ENCODE measurements around the gene PLCB3. TPM values are rescaled to one million over a fixed set of nuclear protein-coding genes. Genes with fewer than 3 reads are reported as not detected.

The PLCB3 gene
- total RNA-seq, 4 donors from 2014 or later: 33.3 to 46.9 (median 36.3) TPM

- H3K27ac ChIP-seq: peak overlapping the region; percentile 92
- H3K4me3 ChIP-seq: peak overlapping the region; percentile 81
- H3K9me3 ChIP-seq: no peaks in the 10 kb centered on the region
- DNase-seq (ENCODE audit: low spot score in 2 of 2): no peak
- H3K4me1 ChIP-seq: peaks cover 34% of the 10 kb centered on the region
- TF ChIP-seq EP300 (IDR thresholded peaks at IDR 0.05): no peak
- TF ChIP-seq POLR2A (IDR thresholded peaks at IDR 0.05): no peak
- TF ChIP-seq CTCF (IDR thresholded peaks at IDR 0.05): no peak
- no peak for TF ChIP-seq POLR2AphosphoS5 (IDR thresholded peaks at IDR 0.05)
- peaks cover 2% of the 10 kb centered on the region for H3K27me3 ChIP-seq
- 32% methylated on average over 23 of the region's 40 CpGs for WGBS
- peaks cover 6% of the 10 kb centered on the region for H3K36me3 ChIP-seq
These were observed 34.8 kb downstream of the PLCB3 start for GRCh38 chr11:64285885-64286800.

GRCh38 chr11:64286801-64287159 lies 35.5 kb downstream of the PLCB3 start:
- Histone ChIP-seq H3K27me3 (peaks cover 9% of the 10 kb centered on the region), H3K4me1 (peaks cover 40% of the 10 kb centered on the region), H3K9me3 (no peaks in the 10 kb centered on the region), H3K36me3 (peaks cover 6% of the 10 kb centered on the region), H3K4me3 (no peak overlapping the region), H3K27ac (no peak overlapping the region)
- WGBS: 90% methylated on average over 9 of the region's 9 CpGs
- DNase-seq (ENCODE audit: low spot score in 2 of 2): no peak
- TF ChIP-seq POLR2AphosphoS5 (IDR thresholded peaks at IDR 0.05) (no peak), POLR2A (IDR thresholded peaks at IDR 0.05) (no peak), EP300 (IDR thresholded peaks at IDR 0.05) (no peak), CTCF (IDR thresholded peaks at IDR 0.05) (no peak)

- Histone ChIP-seq H3K9me3 (no peaks in the 10 kb centered on the region), H3K27ac (no peak overlapping the region), H3K36me3 (peaks cover 6% of the 10 kb centered on the region), H3K4me1 (peaks cover 50% of the 10 kb centered on the region), H3K4me3 (no peak overlapping the region), H3K27me3 (peaks cover 19% of the 10 kb centered on the region)
- no peak for DNase-seq (ENCODE audit: low spot score in 2 of 2)
- TF ChIP-seq CTCF (IDR thresholded peaks at IDR 0.05) (no peak), POLR2A (IDR thresholded peaks at IDR 0.05) (no peak), EP300 (IDR thresholded peaks at IDR 0.05) (no peak), POLR2AphosphoS5 (IDR thresholded peaks at IDR 0.05) (no peak)
- 95% methylated on average over 23 of the region's 33 CpGs for WGBS
These were observed 36.5 kb downstream of the PLCB3 start for GRCh38 chr11:64287676-64288352.

- 100% methylated on average over 1 of the region's 9 CpGs for WGBS
- Histone ChIP-seq H3K4me1 (peaks cover 46% of the 10 kb centered on the region), H3K4me3 (no peak overlapping the region), H3K9me3 (no peaks in the 10 kb centered on the region), H3K27me3 (peaks cover 23% of the 10 kb centered on the region), H3K27ac (no peak overlapping the region), H3K36me3 (peaks cover 6% of the 10 kb centered on the region)
- TF ChIP-seq POLR2AphosphoS5 (IDR thresholded peaks at IDR 0.05) (no peak), EP300 (IDR thresholded peaks at IDR 0.05) (no peak), CTCF (IDR thresholded peaks at IDR 0.05) (no peak), POLR2A (IDR thresholded peaks at IDR 0.05) (no peak)
- DNase-seq (ENCODE audit: low spot score in 2 of 2): no peak
These were observed 37.0 kb downstream of the PLCB3 start for GRCh38 chr11:64288353-64288750.

- peaks cover 6% of the 10 kb centered on the region for H3K36me3 ChIP-seq
- H3K4me3 ChIP-seq: no peak overlapping the region
- TF ChIP-seq POLR2A (IDR thresholded peaks at IDR 0.05) (no peak), POLR2AphosphoS5 (IDR thresholded peaks at IDR 0.05) (no peak), EP300 (IDR thresholded peaks at IDR 0.05) (no peak), CTCF (IDR thresholded peaks at IDR 0.05) (no peak)
- no peak for DNase-seq (ENCODE audit: low spot score in 2 of 2)
- no peak overlapping the region for H3K27ac ChIP-seq
- no peaks in the 10 kb centered on the region for H3K9me3 ChIP-seq
- H3K4me1 ChIP-seq: peaks cover 38% of the 10 kb centered on the region
- 92% methylated on average over 10 of the region's 13 CpGs for WGBS
- H3K27me3 ChIP-seq: peaks cover 23% of the 10 kb centered on the region
These were observed 37.8 kb downstream of the PLCB3 start for GRCh38 chr11:64289002-64289564.

Data from suprapubic skin (tissue), 4 donors.